Nephron (organoid): ENCODE results near the gene HDLBP.

Source experiments
- H3K27ac Mint-ChIP-seq, 3 experiments: 2 replicates each; pipeline ENCODE4 v1.8.0; 2020; ENCODE audit warnings: mixed read lengths in 3 of 3, mild to moderate bottlenecking in 2 of 3, moderate library complexity in 1 of 3
- H3K27me3 Mint-ChIP-seq: 2 replicates; pipeline ENCODE4 v1.8.0; 2021; ENCODE audit warnings: low read depth, mild to moderate bottlenecking, moderate library complexity, mixed read lengths
- H3K36me3 Mint-ChIP-seq: 2 replicates; pipeline ENCODE4 v1.8.0; 2020; ENCODE audit warnings: low read depth, mixed read lengths
- H3K4me1 Mint-ChIP-seq: 2 replicates; pipeline ENCODE4 v1.8.0; 2020; ENCODE audit warnings: mixed read lengths
- H3K4me3 Mint-ChIP-seq, 3 experiments: 2 replicates each; pipeline ENCODE4 v1.8.0; 2020; ENCODE audit warnings: mild to moderate bottlenecking in 3 of 3, mixed read lengths in 3 of 3, moderate library complexity in 2 of 3
- H3K9me3 Mint-ChIP-seq: 2 replicates; pipeline ENCODE4 v1.8.0; 2020; ENCODE audit warnings: mixed read lengths
- TF ChIP-seq, protein P1 (sequence below), 3 experiments: fragments of 200-600 bp; sonication (generic); IDR thresholded peaks; one replicate each; pipeline ENCODE4 v1.5.0; 2021; ENCODE audit warnings: antibody characterized with exemption in 3 of 3; ENCODE audit not compliant: unreplicated experiment in 3 of 3

HDLBP gene

DNA sequence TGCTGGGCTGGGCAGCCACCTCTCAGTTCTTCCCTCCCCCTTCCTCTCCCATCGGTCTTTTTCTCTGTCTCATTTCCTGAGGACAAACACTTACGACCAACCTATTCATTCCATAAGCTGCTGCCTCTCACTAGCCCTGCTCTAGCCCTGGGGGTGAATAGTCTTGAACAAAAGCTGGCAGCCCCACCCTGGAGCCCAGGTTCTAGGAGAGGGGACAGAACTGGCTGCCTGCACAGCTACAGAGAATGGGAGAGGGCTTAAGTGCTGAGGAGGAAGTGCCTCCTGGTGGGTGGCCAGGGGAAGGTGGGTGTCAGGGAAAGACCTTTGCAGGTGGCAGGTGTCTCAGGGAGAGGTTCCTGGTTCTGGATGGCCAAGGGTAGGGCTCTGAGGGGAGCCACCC, 104.2 kb downstream of the HDLBP start:
- Mint-ChIP-seq H3K27ac (no peak overlapping the region), H3K27me3 (peaks cover 14% of the 10 kb centered on the region), H3K4me3 (no peak overlapping the region), H3K36me3 (no peaks in the 10 kb centered on the region), H3K4me1 (no peaks in the 10 kb centered on the region), H3K9me3 (no peaks in the 10 kb centered on the region)
- TF ChIP-seq, protein P1, sequence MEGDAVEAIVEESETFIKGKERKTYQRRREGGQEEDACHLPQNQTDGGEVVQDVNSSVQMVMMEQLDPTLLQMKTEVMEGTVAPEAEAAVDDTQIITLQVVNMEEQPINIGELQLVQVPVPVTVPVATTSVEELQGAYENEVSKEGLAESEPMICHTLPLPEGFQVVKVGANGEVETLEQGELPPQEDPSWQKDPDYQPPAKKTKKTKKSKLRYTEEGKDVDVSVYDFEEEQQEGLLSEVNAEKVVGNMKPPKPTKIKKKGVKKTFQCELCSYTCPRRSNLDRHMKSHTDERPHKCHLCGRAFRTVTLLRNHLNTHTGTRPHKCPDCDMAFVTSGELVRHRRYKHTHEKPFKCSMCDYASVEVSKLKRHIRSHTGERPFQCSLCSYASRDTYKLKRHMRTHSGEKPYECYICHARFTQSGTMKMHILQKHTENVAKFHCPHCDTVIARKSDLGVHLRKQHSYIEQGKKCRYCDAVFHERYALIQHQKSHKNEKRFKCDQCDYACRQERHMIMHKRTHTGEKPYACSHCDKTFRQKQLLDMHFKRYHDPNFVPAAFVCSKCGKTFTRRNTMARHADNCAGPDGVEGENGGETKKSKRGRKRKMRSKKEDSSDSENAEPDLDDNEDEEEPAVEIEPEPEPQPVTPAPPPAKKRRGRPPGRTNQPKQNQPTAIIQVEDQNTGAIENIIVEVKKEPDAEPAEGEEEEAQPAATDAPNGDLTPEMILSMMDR (IDR thresholded peaks at IDR 0.05; ENCODE audit: unreplicated experiment in 3 of 3): no peak

DNA sequence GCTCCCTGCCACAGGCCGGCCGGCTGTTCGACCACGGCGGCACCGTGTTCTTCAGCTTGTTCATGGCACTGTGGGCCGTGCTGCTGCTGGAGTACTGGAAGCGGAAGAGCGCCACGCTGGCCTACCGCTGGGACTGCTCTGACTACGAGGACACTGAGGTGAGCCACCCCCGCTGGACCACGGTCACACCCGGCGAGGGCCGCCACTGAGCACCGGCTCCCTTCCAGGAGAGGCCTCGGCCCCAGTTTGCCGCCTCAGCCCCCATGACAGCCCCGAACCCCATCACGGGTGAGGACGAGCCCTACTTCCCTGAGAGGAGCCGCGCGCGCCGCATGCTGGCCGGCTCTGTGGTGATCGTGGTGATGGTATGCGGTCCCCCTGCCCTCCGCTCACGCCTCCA, 106.2 kb downstream of the HDLBP start:
- no peaks in the 10 kb centered on the region for H3K9me3 Mint-ChIP-seq
- H3K4me3 Mint-ChIP-seq: no peak overlapping the region
- H3K4me1 Mint-ChIP-seq: no peaks in the 10 kb centered on the region
- no peaks in the 10 kb centered on the region for H3K36me3 Mint-ChIP-seq
- no peak overlapping the region for H3K27ac Mint-ChIP-seq
- TF ChIP-seq, protein P1 (IDR thresholded peaks at IDR 0.05; ENCODE audit: unreplicated experiment in 3 of 3): no peak
- H3K27me3 Mint-ChIP-seq: peaks cover 14% of the 10 kb centered on the region

DNA sequence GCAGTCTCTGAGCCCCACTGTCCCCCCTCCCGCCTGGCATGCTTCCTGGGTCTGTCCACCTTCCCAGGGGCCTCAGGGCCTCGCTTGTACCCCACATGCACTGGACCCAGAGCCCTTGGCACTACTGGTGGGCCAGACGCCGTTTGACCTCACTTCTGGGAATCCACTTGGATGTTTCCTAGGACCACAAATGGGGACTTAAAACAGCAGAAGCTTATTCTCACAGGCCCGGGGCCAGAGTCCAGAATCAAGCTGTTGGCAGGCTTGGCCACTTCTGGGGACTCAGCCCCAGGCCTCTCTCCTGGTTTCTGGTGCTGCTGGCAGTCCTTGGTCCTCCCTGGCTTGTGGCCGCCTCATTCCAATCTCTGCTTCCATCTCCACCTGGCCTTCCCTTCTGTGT, 107.4 kb downstream of the HDLBP start:
- Mint-ChIP-seq H3K27ac (no peak overlapping the region), H3K4me1 (no peaks in the 10 kb centered on the region), H3K9me3 (no peaks in the 10 kb centered on the region), H3K36me3 (no peaks in the 10 kb centered on the region), H3K4me3 (no peak overlapping the region), H3K27me3 (peaks cover 11% of the 10 kb centered on the region)
- TF ChIP-seq, protein P1 (IDR thresholded peaks at IDR 0.05; ENCODE audit: unreplicated experiment in 3 of 3): no peak

DNA sequence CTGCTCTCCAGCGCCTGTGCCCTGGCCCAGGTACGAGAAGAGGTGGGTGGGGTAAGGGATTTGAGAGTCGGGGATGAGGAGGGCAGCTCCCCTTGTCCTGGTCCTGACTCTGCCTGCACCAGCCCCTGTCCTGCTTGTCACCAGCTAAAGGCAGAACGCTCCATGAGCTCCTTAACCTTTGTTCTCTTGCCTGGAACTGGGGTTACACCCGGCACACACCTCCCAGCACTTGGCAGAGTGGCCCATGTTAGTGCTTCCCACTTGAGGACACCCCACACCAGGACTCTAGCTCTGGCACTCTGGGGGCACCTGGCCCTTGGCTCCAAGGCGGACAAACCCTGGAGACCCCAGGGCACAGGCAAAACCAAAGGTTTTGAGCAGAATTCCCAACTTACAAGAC, 107.8 kb downstream of the HDLBP start:
- TF ChIP-seq, protein P1 (IDR thresholded peaks at IDR 0.05; ENCODE audit: unreplicated experiment in 3 of 3): no peak
- H3K36me3 Mint-ChIP-seq: no peaks in the 10 kb centered on the region

GRCh38 chr2:241207151-241207550, 108.3 kb downstream of the HDLBP start:
- TF ChIP-seq, protein P1 (IDR thresholded peaks at IDR 0.05; ENCODE audit: unreplicated experiment in 3 of 3): no peak
- Mint-ChIP-seq H3K4me1 (no peaks in the 10 kb centered on the region), H3K4me3 (no peak overlapping the region), H3K27ac (no peak overlapping the region), H3K27me3 (peaks cover 10% of the 10 kb centered on the region), H3K36me3 (no peaks in the 10 kb centered on the region), H3K9me3 (no peaks in the 10 kb centered on the region)

More for the DNA sequence above, 107.8 kb downstream of the HDLBP start:
- Mint-ChIP-seq H3K9me3 (no peaks in the 10 kb centered on the region), H3K27me3 (peaks cover 11% of the 10 kb centered on the region), H3K27ac (no peak overlapping the region), H3K4me3 (no peak overlapping the region), H3K4me1 (no peaks in the 10 kb centered on the region)

GRCh38 chr2:241205086-241205485, 110.4 kb downstream of the HDLBP start:
- H3K9me3 Mint-ChIP-seq: no peaks in the 10 kb centered on the region
- H3K4me1 Mint-ChIP-seq: no peaks in the 10 kb centered on the region
- TF ChIP-seq, protein P1 (IDR thresholded peaks at IDR 0.05; ENCODE audit: unreplicated experiment in 3 of 3): no peak
- no peaks in the 10 kb centered on the region for H3K36me3 Mint-ChIP-seq
- H3K27me3 Mint-ChIP-seq: peaks cover 3% of the 10 kb centered on the region
- H3K4me3 Mint-ChIP-seq: no peak overlapping the region
- no peak overlapping the region for H3K27ac Mint-ChIP-seq
